GM18867 (cell line): ENCODE data around the gene PCED1A.

Experiments
- ATAC-seq: cut with Tn5 transposase; IDR thresholded peaks from one replicate; pipeline ENCODE4 v1.9.1; 2021; ENCODE audit warnings: mild to moderate bottlenecking, moderate library complexity; ENCODE audit not compliant: unreplicated experiment

Gene PCED1A

DNA sequence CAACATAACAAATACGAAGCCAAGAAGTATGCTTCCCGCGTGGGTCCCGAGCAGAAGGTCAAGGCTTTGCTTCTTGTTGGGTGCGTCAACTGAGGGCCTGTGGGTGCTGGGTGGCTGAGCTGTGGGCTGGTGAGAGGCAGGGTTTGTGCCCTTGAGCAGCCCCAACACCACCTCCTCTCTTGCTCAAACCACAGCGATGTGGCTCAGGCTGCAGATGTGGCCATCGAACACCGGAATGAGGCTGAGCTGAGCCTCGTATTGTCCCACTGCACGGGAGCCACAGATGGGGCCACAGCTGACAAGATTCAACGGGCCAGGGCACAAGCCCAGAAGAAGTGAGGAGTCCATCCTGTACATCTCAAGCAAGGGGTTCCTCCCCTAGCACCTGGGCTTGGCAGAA, 25.8 kb upstream of the PCED1A start:
- no peak for ATAC-seq

DNA sequence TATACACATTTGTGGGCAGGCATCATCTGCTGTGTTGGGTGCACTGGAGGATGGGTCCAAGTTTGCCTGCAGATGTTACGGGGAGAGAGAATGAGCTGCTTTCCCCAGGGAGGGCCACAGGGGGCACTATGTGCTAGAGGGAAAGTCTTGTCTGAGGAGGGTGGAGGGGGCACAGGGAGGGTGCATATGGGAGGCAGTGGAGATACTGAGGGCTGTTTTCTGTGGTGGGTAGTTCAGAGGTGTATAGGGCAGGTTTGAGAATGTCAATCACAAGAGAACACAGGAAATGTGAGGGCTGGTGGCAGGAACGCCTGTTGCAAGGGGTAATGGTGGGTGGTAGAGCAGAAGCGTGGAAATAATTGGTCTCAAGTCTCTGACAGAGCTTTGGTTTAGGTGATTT, 25.2 kb upstream of the PCED1A start:
- no peak for ATAC-seq

DNA sequence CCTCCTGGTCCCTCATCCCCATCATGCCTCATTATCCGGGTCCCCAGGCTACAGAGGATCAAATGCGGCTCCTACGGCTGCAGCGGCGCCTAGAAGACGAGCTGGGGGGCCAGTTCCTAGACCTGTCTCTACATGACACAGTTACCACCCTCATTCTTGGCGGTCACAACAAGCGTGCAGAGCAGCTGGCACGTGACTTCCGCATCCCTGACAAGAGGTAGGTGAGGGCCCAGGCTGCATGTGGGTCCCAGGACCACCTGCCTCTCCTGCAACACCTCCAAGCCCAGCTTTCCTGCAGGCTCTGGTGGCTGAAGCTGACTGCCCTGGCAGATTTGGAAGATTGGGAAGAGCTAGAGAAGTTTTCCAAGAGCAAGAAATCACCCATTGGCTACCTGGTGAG, 24.6 kb upstream of the PCED1A start:
- no peak for ATAC-seq

DNA sequence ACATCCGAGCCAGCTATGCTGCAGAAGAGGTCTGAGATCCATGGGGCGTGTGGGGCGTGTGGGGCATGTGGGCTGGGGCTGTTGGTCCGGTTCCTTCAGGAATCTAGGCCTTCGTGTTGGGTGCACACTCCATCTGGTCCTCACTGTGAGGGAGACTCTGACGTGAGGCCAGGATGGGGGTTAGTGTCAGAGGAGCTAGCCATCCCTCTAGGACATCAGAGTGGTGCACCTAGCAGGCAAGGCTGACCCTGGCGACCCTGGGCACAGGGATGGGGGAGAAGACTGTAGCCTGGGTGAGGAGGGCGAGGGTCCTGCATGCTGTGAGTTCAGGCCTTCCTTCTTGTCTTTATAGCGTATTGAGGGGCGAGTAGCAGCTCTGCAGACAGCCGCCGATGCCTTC, 24.2 kb upstream of the PCED1A start:
- no peak for ATAC-seq

DNA sequence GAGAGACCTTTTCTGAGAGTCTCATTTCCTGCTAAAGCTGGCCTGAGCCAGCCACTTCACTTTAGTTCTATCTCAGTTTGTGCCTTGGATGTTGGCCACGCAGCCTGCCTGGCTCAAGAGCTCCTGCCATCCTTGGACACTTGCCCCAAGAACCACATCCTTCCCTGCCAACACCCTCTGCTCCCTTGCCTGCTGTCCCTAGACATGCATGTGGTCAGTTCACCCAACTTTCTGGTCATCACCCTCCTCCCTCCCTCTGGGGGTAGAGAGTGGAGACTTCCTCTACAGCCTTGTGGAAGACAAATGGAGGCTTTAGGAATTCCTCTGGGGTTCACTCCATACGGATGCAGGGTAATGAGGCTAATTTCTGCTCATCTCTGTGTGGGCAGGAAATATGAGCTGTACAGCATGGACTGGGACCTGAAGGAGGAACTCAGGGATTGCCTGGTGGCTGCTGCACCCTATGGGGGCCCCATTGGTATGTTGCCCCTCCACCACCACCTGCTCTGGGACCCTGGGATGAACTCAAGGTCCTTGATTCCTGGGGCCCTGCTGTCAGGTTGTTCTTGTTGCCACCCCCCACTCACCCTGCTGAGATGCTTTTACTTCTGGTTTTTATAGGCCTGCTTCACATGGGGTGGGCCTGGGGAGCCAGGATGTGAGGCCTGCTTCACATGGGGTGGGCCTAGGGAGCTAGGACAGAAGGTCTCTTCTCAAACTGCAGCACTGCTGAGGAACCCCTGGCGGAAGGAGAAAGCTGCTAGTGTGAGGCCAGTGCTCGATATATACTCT, 19.1 kb upstream of the PCED1A start:
- no peak for ATAC-seq

DNA sequence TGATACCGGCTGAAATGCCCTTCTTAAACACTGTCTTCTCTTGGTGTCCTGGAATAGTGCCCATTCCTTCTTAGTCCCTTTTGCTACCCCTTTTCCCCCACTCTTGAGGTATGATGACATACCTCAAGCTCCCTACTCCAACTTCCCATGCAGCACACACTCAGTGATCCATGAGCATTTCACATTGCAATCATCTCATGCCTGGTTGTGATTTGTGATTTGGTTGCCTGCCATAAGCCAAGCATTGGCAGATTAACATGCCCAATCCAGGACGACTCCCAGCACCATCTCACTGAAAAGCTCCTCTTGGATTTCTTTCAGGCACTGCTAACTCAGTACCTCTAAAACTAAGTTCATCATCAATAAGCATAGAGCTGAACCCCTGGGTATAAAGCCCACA, 18.1 kb upstream of the PCED1A start:
- ATAC-seq, result no peak

DNA sequence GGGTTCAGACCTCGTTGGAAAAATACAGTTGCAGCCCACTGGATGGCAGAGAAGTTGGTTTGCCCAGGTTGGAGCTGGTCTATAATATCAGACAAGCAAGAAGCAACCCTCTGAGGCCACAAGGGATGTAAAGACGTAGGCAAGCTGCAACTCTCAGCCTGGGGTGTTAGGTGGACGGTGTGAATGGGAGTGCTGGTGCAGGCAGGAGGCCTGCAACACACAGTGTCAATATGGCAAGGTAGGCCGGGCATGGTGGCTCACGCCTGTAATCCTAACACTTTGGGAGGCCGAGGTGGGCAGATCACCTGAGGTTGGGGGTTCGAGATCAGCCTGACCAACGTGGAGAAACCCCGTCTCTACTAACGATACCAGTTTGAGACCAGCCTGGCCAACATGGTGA, 10.6 kb upstream of the PCED1A start:
- no peak for ATAC-seq

DNA sequence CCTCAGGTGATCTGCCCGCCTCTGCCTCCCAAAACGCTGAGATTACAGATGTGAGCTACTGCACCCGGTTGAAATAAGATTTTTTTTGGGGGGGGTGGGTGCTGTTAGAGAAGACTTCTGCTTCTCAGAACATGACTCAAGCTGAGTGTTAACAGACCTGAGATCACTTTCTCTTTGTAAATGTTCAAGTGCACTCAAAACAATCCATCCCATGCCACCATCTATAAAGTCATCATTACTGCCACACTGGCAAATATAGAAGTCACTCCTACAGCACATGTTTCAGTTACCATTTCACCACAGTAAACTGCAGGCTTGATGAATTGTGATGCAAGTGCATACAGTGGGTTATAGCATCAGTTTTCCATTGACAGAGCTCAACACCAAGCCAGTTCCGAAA, 9.1 kb upstream of the PCED1A start:
- ATAC-seq, result no peak

DNA sequence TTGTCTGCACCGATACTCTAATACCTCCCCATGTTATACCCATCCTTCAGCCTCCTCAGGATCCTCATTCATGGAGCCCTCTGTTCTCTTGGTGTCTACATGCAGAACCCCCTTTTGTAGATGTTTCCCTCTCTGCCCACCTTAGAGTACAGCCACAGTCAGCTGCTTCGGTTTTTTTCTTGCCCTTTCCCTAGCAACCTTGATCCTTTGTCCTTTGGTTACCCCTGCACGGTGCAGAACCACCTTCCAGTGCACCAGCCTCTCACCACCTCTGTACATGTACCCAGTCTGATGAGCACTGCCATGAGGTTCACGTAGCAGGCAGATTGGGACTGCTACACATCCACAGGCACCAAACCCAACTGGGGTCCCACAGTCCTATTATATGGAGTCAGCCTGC, 7.3 kb upstream of the PCED1A start:
- ATAC-seq, result no peak

DNA sequence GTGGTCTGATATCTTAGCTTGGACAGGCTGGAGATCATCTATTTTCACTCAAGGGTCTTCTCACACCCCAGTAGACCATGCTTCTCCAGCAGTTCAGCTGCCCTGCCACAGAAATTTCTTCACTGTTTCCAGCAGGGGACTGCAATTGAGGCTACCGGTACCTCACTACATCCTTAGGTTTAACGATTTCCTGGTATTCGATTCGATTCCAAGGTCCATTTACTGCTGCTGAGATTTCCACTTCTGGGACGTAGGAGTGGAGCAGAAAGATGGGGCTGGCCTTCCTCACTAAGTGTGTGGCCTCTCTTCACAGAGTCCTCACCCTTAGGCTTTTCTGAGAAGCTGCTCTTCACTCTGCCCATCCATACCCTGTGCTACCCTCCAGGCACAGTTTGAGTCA, 6.2 kb upstream of the PCED1A start:
- ATAC-seq, result no peak

DNA sequence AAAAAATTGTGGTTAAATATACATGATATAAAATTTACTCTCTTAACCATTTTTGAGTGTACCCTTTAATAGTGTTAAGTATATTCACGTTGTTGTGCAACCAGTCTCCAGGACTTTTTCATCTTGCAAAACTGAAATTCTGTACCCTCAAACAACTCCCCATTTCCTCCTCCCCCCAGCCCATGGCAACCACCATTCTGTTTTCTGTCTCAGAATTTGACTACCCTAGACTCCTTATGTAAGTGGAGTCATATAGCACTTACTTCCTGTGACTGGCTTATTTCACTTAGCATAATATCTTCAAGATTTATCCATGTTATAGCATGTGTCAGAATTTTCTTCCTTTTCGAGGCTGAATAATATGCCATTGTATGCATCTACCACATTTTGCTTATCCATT, 5.2 kb upstream of the PCED1A start:
- no peak for ATAC-seq

DNA sequence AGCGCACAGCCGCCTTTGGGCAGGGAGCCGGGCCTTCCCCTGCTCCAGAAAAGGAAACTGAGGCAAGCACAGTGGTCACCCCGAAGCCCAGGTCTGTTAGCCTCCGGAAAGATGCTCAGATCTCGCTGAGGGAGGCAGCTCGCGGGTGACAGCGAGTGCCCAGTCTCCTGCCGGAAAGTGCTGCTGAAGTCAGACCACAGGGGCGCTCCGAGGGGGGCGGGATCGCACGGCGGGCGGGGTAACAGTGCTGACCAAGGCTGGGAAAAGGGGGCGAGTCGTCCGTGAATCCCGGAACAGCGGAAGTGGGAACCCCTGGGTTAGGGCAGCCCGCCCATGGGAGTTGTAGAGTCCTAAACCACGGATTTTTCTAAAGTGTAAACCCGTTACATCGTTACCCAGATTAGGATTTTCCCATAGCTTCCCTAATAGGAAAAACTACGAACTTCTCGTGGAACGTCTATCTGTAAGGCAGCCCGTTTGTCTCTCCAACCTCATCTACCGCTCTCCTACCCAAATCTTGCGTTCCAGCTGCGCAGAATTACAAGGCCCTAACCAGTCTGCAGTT, 594 bp upstream of the PCED1A start:
- peak; percentile 30 for ATAC-seq

DNA sequence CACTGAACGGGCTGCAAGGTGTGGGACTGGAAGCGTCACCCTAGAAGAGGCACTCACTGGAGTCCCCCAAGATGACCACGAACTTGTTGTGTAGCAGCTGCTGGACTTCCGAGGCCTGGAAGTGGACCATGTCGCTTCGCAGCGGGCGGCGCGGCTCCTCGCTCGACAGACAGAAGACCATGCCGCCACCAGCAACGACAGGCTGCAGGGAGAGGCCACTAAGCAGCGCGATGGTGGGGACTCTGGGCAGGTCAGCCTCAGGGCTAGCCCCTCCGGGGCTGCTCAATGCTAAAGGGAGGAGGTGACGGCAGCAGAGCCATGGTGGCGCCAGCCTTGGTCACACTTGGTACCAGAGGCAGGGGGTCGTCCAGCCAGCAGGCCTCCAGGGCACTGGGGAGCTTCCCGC, 720 bp downstream of the PCED1A start:
- no peak for ATAC-seq

DNA sequence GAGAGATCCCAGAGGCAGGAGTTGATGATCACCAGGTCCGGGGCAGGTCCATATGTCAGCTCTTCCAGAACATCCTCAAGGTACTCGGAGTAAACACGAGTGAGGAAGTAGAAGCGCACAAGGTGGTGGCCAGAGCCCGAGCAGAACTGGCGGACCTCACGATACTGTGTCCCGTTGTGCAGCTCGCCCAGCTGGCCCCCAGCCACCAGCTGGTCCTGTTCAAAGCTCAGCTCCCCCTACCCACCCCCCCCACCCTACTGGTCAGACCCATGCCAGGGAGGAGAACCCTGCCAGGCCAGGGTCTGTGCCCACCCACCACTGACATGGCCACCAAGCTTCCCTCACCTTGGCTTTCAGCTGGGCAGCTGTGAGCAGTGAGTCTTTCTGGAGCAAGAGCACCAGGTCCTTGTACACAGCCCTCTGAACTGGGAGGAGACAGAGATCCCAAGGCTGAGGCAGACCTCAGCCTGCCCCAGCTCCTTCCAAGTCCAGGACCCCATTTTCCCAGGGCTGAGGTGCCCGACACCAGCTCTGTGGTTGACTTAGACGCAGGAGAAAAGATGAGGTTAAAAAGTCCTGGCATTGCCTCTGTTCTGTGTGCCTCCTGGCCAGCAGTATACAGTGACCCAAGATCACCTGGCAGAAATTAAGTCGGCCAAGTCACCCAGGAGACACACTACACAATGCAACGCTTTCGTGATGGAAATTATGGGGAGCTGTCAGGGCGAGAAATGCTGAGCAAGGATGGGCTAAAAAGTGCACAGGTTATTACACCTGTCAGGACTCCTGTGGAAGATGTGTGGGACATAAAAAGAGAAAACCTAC, 1.4 kb downstream of the PCED1A start:
- ATAC-seq, result no peak

DNA sequence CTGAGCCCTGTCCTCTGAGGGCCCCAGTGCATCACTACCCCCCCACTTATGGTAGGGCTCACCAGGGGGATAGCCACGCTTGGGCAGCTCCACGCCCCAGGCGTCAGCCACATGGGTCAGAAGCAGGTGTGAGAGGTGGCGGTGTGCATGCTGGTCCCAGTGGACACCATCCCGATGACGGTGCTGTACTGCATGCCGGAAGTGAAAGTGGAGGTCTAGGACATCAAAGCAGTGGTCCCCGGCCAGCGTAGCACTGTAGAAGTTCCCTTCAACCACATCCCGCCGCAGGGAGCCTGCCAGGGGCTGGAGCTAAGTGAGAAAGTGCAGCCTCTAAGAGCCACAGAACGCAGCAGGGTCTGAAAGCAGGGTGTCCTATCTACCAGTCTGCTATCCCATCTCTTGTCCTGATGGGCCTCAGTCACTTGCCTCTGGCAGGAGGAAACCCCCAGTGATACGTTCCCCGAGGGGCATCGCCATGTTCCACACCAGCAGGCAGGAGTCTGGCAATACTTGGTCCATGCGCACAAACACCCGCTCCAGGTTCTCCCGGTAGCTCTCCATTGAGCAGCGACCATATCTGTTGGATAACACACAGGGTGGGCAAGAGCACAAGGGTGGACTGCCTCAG, 2.2 kb downstream of the PCED1A start:
- ATAC-seq, result no peak

DNA sequence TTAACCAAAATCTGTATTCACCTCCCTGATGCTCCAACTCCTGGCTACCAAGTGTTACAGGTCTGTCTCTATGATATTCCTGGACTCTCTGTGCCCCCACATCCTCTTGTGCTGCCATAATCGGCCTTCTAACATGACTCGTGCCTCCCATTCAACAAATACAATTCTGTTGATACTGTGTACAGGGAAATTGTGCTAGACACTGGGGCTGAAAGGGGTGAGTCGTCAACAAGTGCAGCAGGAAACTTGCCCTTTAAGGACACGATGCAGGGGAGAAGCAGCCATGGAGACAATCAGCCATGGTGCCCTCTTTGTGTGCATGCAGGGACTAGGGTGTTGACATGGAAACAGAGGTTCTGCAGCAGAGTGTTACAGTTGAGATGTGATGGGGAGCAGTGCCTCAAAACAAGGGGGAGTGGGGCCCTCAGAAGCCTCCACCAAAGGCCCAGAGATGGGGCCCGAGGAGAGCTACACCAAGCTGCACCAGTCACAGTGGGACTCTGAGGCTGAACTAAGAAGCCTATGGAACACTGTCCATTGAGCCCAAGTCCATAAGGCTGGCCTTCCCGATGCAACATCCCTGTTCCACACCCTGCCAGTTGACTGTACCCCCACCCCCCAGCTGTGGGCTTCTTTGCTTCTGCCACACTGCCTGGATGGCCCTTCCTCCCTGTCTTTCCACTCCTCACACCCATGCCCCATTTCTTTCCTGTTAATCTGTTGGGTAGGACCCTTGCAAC, 3.1 kb downstream of the PCED1A start:
- ATAC-seq, result no peak

DNA sequence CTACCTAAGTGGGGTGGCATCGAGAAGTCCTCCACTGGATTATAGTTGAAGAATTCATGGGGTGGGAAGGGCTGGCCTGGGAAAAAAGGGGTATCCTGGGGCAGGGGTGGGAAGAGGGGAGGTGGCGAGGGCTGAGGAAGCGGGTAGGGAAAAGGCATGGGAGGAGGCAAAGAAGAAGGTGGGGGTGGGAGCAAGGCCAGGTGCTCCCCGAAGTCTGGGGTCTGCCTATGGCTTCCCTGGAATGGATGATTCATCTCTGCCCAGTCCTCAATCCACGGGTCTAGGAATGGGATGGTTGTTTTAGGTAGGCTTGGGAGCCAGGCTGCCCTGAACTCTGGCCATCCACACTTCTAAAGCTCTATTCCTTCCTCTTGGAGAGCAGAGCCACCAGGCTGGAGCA, 4.4 kb downstream of the PCED1A start:
- ATAC-seq, result no peak

DNA sequence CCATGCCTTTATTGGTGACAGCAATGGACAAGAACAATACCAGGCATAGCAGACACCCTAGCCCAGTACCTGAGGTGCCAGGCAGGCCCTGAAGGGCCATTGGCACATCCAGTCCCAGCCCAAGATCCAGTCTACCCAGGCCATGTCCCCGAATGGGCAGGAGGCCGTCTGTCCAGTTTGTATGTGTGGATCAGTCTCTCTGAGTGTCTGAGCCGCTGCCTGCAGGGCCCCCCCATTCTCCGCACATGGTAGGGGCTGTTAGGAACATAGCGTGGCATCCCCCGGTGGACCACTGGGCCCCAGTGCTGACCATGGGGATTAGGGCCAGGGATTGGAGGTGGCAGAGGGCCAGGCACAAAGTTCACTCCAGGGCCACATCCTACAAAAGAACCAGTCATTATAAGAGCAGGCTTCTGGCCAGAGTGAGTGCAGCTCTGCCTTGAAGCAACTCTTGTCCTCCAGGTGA, 5.1 kb downstream of the PCED1A start:
- no peak for ATAC-seq

DNA sequence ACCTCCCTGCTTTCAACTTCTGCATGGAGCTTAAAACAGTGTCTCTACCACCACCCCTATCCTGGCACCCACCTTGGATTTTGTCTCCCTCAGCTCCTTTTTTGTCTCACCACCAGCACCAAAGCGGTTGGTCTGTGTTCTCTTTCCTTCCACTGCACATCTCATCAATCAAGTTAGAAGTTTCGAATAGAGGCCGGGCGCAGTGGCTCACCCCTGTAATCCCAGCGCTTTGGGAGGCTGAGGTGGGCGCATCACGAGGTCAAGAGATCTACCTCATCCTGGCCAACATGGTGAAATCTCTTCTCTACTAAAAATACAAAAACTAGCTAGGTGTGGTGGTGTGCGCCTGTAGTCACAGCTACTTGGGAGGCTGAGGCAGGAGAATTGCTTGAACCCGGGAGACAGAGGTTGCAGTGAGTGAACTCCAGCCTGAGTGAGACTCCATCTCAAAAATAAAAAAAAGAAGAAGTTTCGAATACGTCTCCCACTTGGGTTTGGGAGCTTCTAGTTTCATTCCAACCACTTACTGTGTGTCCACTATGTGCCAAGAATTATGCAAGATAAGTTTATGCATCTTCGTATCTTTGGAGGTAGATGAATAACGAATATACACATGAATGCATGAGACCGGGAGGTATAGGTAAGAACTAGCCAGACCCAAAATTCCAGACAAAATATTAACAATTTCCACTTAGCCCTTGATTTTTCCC, 5.9 kb downstream of the PCED1A start:
- ATAC-seq, result no peak

DNA sequence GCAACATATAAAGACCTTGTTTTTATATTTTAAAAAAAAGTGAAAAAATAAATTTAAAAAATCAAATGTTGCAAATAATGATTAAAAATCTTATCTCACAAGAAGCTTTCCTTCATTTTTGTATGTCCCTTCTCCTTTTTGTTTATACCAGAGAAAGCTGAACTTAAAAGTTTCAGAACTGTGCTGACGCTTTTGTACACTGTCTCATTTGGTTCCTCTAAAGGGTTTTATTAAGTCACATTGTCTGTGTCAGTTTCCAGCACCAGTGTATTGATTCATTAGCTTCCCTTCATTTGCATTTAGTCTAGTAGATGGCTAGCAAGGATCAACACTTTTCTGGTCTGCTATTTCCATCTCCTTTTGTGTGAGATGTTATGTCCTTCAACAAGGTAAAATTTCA, 6.7 kb downstream of the PCED1A start:
- no peak for ATAC-seq
